Esophagus squamous epithelium (tissue), 4 donors: ENCODE results near the gene NCK1.

Experiments used
- POLR2A ChIP-seq, 4 donors: fragments of 450-650 bp; IDR thresholded peaks; one replicate each; pipeline ENCODE4 v1.6.1; 2017; ENCODE audit warnings: antibody characterized with exemption in 4 of 4, mild to moderate bottlenecking in 4 of 4, moderate library complexity in 3 of 4
- TF ChIP-seq, protein P1 (sequence below), 6 experiments: fragments of 450-650 bp in 4 of 6; fragments of 200-600 bp in 2 of 6; sonication (generic) in 2 of 6; IDR thresholded peaks; one replicate each; pipeline ENCODE4 v1.5.1; 2016 to 2019; ENCODE audit warnings: antibody characterized with exemption in 6 of 6, mild to moderate bottlenecking in 4 of 6, moderate library complexity in 4 of 6

DNA sequence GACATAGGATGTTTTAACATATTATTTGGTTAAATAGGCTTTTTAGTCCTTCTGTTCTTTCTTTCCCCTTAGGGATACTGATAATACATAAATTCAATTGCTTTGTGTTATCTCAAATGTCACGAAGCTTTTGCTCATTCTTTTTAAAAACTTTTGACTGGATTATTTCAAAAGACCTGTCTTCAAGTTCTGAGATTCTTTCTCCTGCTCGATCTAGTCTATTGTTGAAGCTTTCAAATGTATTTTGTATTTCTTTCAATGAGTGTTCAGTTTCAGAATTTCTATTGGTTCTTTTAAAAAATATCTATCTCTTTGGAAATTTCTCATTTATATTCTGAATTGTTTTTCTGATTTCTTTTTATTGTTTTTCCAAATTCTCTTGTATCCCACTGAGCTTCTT, 112.7 kb downstream of the NCK1 start:
- TF ChIP-seq, protein P1, sequence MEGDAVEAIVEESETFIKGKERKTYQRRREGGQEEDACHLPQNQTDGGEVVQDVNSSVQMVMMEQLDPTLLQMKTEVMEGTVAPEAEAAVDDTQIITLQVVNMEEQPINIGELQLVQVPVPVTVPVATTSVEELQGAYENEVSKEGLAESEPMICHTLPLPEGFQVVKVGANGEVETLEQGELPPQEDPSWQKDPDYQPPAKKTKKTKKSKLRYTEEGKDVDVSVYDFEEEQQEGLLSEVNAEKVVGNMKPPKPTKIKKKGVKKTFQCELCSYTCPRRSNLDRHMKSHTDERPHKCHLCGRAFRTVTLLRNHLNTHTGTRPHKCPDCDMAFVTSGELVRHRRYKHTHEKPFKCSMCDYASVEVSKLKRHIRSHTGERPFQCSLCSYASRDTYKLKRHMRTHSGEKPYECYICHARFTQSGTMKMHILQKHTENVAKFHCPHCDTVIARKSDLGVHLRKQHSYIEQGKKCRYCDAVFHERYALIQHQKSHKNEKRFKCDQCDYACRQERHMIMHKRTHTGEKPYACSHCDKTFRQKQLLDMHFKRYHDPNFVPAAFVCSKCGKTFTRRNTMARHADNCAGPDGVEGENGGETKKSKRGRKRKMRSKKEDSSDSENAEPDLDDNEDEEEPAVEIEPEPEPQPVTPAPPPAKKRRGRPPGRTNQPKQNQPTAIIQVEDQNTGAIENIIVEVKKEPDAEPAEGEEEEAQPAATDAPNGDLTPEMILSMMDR (IDR thresholded peaks at IDR 0.05), result no peak
- no peak for TF ChIP-seq POLR2A (IDR thresholded peaks at IDR 0.05)
